Ascending aorta (tissue), 2 donors: ENCODE data around the gene HINFP. TPM values are rescaled to one million over a fixed set of nuclear protein-coding genes. Genes with fewer than 3 reads are reported as not detected.

Experiments
- DNase-seq, 2 donors: peaks; one replicate each; pipeline ENCODE4 v3.0.0-alpha.2; 2019; ENCODE audit warnings: low spot score in 2 of 2
- H3K27ac ChIP-seq, 2 donors: fragments of 200-600 bp; sonication (generic); one replicate each; pipeline ENCODE4 v1.5.1; 2016 to 2017; ENCODE audit warnings: mild to moderate bottlenecking in 1 of 2
- H3K27me3 ChIP-seq: fragments of 200-600 bp; sonication (generic); one replicate; pipeline ENCODE4 v1.5.1; 2017
- H3K36me3 ChIP-seq, 2 donors: fragments of 200-600 bp; sonication (generic); one replicate each; pipeline ENCODE4 v1.5.1; 2016
- H3K4me1 ChIP-seq, 2 donors: fragments of 200-600 bp; sonication (generic); one replicate each; pipeline ENCODE4 v1.5.1; 2016 to 2017; ENCODE audit warnings: mild to moderate bottlenecking in 1 of 2
- H3K4me3 ChIP-seq, 2 donors: fragments of 200-600 bp; sonication (generic); one replicate each; pipeline ENCODE4 v1.5.1; 2016 to 2017; ENCODE audit warnings: mild to moderate bottlenecking in 1 of 2
- H3K9me3 ChIP-seq, 2 donors: fragments of 200-600 bp; sonication (generic); one replicate each; pipeline ENCODE4 v1.5.1; 2016
- intact Hi-C: fragments of 100-400 bp; cut with DNase I; formaldehyde crosslinking; loops from one replicate; pipeline ENCODE4 v1.15.1; 2023
- total RNA-seq: library from RNA; depleted of rRNA; stranded (reverse); fragments of >200 nt; gene quantifications from one replicate; pipeline ENCODE4 v1.1.0, GENCODE V29; 2016
- TF ChIP-seq, protein P1 (sequence below), 3 experiments: fragments of 200-600 bp in 2 of 3; fragments of 450-650 bp in 1 of 3; sonication (generic) in 2 of 3; IDR thresholded peaks; one replicate each; pipeline ENCODE4 v1.5.1; 2016 to 2019; ENCODE audit warnings: antibody characterized with exemption in 3 of 3, mild to moderate bottlenecking in 1 of 3, moderate library complexity in 1 of 3

The HINFP gene
- total RNA-seq, 1 donor from 2014 or later, result 36.5 TPM

DNA sequence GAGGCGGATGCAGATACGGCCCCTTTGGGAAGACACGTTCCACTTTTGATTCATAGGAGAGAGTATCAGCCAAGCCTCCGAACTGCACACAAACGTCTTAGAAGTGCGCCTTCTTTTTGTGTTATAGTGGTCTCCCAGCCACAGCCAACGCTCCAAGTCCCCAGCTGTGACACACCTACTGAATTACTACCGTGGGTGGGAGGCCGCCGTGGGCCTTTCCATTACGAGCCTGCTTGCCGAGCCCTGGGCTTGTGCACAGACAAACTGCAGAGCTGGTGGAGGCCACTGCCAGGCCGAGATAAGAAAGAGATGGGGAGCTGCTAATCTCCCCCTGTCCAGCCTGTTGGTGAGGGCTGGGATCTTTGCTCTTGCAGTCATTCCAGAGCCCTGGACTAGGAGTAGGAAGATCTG is 35.9 kb upstream of the HINFP start:
- Histone ChIP-seq H3K27ac (peak overlapping the region; percentile 85 to 90), H3K27me3 (no peaks in the 10 kb centered on the region)

DNA sequence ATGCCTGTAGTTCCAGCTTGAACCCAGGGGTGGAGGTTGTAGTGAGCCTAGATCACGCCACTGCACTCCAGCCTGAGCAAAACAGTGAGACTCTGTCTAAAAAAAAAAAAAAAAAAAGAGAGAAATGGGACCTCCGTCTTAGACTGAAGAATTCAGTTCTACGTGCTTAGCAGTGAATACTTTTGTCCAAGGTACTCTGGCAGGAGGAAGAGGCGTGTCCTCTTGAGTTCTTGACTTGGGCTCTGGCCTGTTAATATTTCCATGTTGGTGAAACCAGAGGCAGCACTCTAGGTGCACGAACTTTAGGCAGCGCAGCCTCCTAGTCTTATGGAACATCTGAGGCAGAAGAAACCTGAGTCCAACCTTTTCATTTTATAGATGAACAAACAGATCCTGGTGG is 34.3 kb upstream of the HINFP start:
- intact Hi-C loops, result loop anchor here (10.0 kb wide), 1 partner anchor 512 kb away; the partner anchor contains the start of gene ARCN1
- Histone ChIP-seq H3K4me1 (peaks cover 3 to 13% of the 10 kb centered on the region in 2 donors), H3K27me3 (no peaks in the 10 kb centered on the region), H3K27ac (no peak overlapping the region), H3K36me3 (peaks cover 0 to 6% of the 10 kb centered on the region in 2 donors), H3K4me3 (no peak overlapping the region), H3K9me3 (no peaks in the 10 kb centered on the region)
- DNase-seq, result no peak
- TF ChIP-seq, protein P1, sequence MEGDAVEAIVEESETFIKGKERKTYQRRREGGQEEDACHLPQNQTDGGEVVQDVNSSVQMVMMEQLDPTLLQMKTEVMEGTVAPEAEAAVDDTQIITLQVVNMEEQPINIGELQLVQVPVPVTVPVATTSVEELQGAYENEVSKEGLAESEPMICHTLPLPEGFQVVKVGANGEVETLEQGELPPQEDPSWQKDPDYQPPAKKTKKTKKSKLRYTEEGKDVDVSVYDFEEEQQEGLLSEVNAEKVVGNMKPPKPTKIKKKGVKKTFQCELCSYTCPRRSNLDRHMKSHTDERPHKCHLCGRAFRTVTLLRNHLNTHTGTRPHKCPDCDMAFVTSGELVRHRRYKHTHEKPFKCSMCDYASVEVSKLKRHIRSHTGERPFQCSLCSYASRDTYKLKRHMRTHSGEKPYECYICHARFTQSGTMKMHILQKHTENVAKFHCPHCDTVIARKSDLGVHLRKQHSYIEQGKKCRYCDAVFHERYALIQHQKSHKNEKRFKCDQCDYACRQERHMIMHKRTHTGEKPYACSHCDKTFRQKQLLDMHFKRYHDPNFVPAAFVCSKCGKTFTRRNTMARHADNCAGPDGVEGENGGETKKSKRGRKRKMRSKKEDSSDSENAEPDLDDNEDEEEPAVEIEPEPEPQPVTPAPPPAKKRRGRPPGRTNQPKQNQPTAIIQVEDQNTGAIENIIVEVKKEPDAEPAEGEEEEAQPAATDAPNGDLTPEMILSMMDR (IDR thresholded peaks at IDR 0.05), result no peak

More for the DNA sequence above, 35.9 kb upstream of the HINFP start:
- Histone ChIP-seq H3K4me3 (peak overlapping the region; percentile 77 to 92), H3K4me1 (peaks cover 3 to 11% of the 10 kb centered on the region in 2 donors), H3K9me3 (no peaks in the 10 kb centered on the region), H3K36me3 (peaks cover 11 to 22% of the 10 kb centered on the region in 2 donors)
- intact Hi-C loops, result loop anchor here (1.0 to 10.0 kb wide), 4 partner anchors 17 to 511 kb away; partner anchors contain the start of genes ARCN1, HINFP and HYOU1
- no peak for DNase-seq
- TF ChIP-seq, protein P1 (IDR thresholded peaks at IDR 0.05), result no peak

DNA sequence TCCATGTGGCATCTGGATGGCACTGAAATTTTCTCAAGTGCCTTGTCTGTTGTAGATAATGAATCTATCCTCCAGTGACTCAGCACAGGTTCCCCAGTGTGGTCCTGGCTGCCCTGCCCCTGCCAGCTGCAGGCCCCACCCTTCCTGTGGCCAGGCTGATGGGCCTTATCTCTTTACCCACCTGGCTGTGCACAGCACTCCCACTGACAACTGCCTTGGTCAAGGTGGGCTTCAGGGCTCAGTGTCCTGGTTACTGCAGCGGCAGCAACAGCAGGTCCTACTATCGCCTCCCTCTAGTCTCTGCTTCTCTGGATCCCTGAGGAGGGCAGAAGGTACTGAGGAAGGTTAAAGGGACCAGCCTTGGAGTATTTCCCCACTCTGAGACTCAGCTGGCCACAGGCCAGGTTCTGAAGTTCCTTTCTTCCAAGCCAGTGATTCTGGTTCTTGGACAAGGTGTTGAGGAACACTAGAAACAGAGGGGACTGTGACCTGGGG is 33.6 kb upstream of the HINFP start:
- Histone ChIP-seq H3K36me3 (no peaks in the 10 kb centered on the region), H3K4me1 (peaks cover 8 to 19% of the 10 kb centered on the region in 2 donors), H3K27ac (no peak overlapping the region), H3K9me3 (no peaks in the 10 kb centered on the region), H3K27me3 (no peaks in the 10 kb centered on the region), H3K4me3 (no peak overlapping the region)
- no peak for DNase-seq
- intact Hi-C loops, result loop anchor here (10.0 kb wide), 1 partner anchor 513 kb away; the partner anchor contains the start of gene ARCN1
- TF ChIP-seq, protein P1 (IDR thresholded peaks at IDR 0.05), result no peak

DNA sequence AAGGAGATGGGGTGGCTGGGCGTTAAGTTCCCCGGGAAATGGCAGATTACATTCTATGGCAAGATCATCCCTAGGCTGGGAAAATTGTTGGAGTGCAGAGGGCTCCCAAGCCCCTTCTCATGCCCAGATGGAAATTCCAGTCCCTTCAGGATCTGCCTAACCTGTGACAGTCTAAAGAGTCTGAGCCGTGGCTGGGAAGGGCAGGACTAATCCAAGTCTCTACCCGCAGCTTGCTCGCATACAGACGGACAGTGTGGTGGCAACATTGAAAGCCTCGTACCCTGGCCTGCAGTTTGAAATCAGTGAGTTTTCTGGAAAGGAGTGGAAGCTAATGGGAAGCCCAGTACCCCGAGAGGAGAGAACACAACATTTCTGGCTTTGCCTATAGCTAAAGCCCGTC is 33.0 kb upstream of the HINFP start:
- Histone ChIP-seq H3K27ac (no peak overlapping the region), H3K4me3 (no peak overlapping the region), H3K36me3 (no peaks in the 10 kb centered on the region), H3K9me3 (no peaks in the 10 kb centered on the region), H3K4me1 (peaks cover 13 to 25% of the 10 kb centered on the region in 2 donors), H3K27me3 (no peaks in the 10 kb centered on the region)
- DNase-seq, result no peak
- TF ChIP-seq, protein P1 (IDR thresholded peaks at IDR 0.05), result no peak
- intact Hi-C loops, result loop anchor here (10.0 kb wide), 1 partner anchor 514 kb away; the partner anchor contains the start of gene ARCN1

DNA sequence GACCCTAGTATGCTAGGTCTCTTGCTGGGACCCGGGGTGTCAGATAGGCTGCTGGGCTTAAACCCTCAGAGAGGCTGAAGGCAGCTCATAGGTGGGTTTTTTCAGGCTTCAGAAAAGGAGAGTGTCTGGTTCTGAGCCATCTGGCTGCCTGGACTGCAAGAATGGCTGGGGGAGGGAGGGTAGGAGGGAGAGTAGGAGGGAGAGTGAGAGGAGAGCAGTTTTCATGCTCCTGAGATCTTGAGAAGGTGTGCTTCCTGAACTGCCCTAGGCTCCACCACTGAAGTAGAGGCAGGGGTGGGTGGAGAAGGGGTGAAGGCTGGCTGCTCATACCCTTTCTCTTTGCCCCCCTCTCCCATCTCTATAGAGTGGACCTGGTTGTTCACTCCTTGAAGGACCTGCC is 32.1 kb upstream of the HINFP start:
- Histone ChIP-seq H3K27ac (no peak overlapping the region), H3K4me3 (no peak overlapping the region), H3K27me3 (no peaks in the 10 kb centered on the region), H3K36me3 (no peaks in the 10 kb centered on the region), H3K4me1 (peaks cover 18 to 30% of the 10 kb centered on the region in 2 donors), H3K9me3 (no peaks in the 10 kb centered on the region)
- no peak for DNase-seq
- intact Hi-C loops, result loop anchor here (10.0 kb wide), 1 partner anchor 515 kb away; the partner anchor contains the start of gene ARCN1
- TF ChIP-seq, protein P1 (IDR thresholded peaks at IDR 0.05), result no peak
